ENCODE measurements around the gene EIF2B2. TPM values are rescaled to one million over a fixed set of nuclear protein-coding genes. Genes with fewer than 3 reads are reported as not detected.

The EIF2B2 gene
- total RNA-seq, 2 donors from 2014 or later = 12.9 to 17.1 TPM

- TF ChIP-seq POLR2A (IDR thresholded peaks at IDR 0.05) (no peak), CTCF (IDR thresholded peaks at IDR 0.05) (no peak)
- intact Hi-C loops (cut with DNase I) = no loop called here
- Histone ChIP-seq H3K27ac (peak overlapping the region in 3 of 4 donors; percentile 59 to 74 (median 66)), H3K4me1 (peaks cover 32% of the 10 kb centered on the region), H3K4me3 (no peak overlapping the region), H3K9me3 (no peaks in the 10 kb centered on the region), H3K27me3 (no peaks in the 10 kb centered on the region), H3K36me3 (replicated peaks in 1 of 2; ENCODE audit: insufficient read depth in 1 of 2, low read depth in 2 of 2) (no peaks in the 10 kb centered on the region)
- DNase-seq (peak in 1 of 4 donors; percentile 16), ATAC-seq (peak; percentile 33)
- WGBS, 2 donors = 15 to 18% methylated on average over 6 of the region's 6 CpGs
Observed at GRCh38 chr14:75042035-75042434, 39.3 kb downstream of the EIF2B2 start.

GRCh38 chr14:75044322-75044721, 41.6 kb downstream of the EIF2B2 start:
- Histone ChIP-seq H3K4me1 (peaks cover 35% of the 10 kb centered on the region), H3K27ac (no peak overlapping the region), H3K27me3 (no peaks in the 10 kb centered on the region), H3K9me3 (no peaks in the 10 kb centered on the region), H3K4me3 (no peak overlapping the region), H3K36me3 (replicated peaks in 1 of 2; ENCODE audit: insufficient read depth in 1 of 2, low read depth in 2 of 2) (no peaks in the 10 kb centered on the region)
- DNase-seq (no peak), ATAC-seq (no peak)
- no peak for TF ChIP-seq CTCF (IDR thresholded peaks at IDR 0.05)
- TF ChIP-seq POLR2A (IDR thresholded peaks at IDR 0.05) = no peak
- intact Hi-C loops (cut with DNase I) = no loop called here
- WGBS, 2 donors = 29 to 53% methylated on average over 2 of the region's 2 CpGs

GRCh38 chr14:75044752-75045151, 42.0 kb downstream of the EIF2B2 start:
- ATAC-seq (no peak), DNase-seq (no peak)
- H3K27me3 ChIP-seq = no peaks in the 10 kb centered on the region
- intact Hi-C loops (cut with DNase I) = no loop called here
- H3K9me3 ChIP-seq = no peaks in the 10 kb centered on the region
- H3K27ac ChIP-seq = no peak overlapping the region
- TF ChIP-seq CTCF (IDR thresholded peaks at IDR 0.05) (no peak), POLR2A (IDR thresholded peaks at IDR 0.05) (no peak)
- H3K4me1 ChIP-seq = peaks cover 39% of the 10 kb centered on the region
- no peak overlapping the region for H3K4me3 ChIP-seq
- WGBS, 2 donors = 71 to 78% methylated on average over 8 of the region's 8 CpGs
- no peaks in the 10 kb centered on the region for H3K36me3 ChIP-seq (replicated peaks in 1 of 2; ENCODE audit: insufficient read depth in 1 of 2, low read depth in 2 of 2)

- intact Hi-C loops (cut with DNase I) = no loop called here
- H3K4me3 ChIP-seq = no peak overlapping the region
- no peaks in the 10 kb centered on the region for H3K9me3 ChIP-seq
- no peak overlapping the region for H3K27ac ChIP-seq
- no peaks in the 10 kb centered on the region for H3K36me3 ChIP-seq (replicated peaks in 1 of 2; ENCODE audit: insufficient read depth in 1 of 2, low read depth in 2 of 2)
- TF ChIP-seq CTCF (IDR thresholded peaks at IDR 0.05) = no peak
- no peak for TF ChIP-seq POLR2A (IDR thresholded peaks at IDR 0.05)
- H3K27me3 ChIP-seq = no peaks in the 10 kb centered on the region
- no peak for DNase-seq
- peaks cover 46% of the 10 kb centered on the region for H3K4me1 ChIP-seq
- no peak for ATAC-seq
- 85 to 86% methylated on average over 5 of the region's 5 CpGs for whole genome bisulfite sequencing, 2 donors
Observed at GRCh38 chr14:75046275-75046674, 43.6 kb downstream of the EIF2B2 start.

- intact Hi-C loops (cut with DNase I) = no loop called here
- H3K4me1 ChIP-seq = peaks cover 40% of the 10 kb centered on the region
- no peaks in the 10 kb centered on the region for H3K36me3 ChIP-seq (replicated peaks in 1 of 2; ENCODE audit: insufficient read depth in 1 of 2, low read depth in 2 of 2)
- DNase-seq = no peak
- TF ChIP-seq CTCF (IDR thresholded peaks at IDR 0.05) = no peak
- TF ChIP-seq POLR2A (IDR thresholded peaks at IDR 0.05) = no peak
- no peaks in the 10 kb centered on the region for H3K27me3 ChIP-seq
- no peak for ATAC-seq
- H3K27ac ChIP-seq = no peak overlapping the region
- no peak overlapping the region for H3K4me3 ChIP-seq
- H3K9me3 ChIP-seq = no peaks in the 10 kb centered on the region
- WGBS, 2 donors = 83 to 91% methylated on average over 3 of the region's 3 CpGs
Observed at GRCh38 chr14:75046899-75047298, 44.2 kb downstream of the EIF2B2 start.

Data from body of pancreas (tissue), 4 donors.